MG63 (cell line): ENCODE data around the gene DHH. TPM values are rescaled to one million over a fixed set of nuclear protein-coding genes. Genes with fewer than 3 reads are reported as not detected.

Source experiments
- DNase-seq: peaks from one replicate; pipeline ENCODE4 v3.0.0-alpha.2; 2020
- H3K27me3 ChIP-seq: fragments of 250-450 bp; sonication (Bioruptor Pico); 2 replicates; pipeline ENCODE4 v1.5.1; 2020; ENCODE audit warnings: mild to moderate bottlenecking, moderate library complexity
- H3K36me3 ChIP-seq: fragments of 250-450 bp; sonication (Bioruptor Pico); 2 replicates; pipeline ENCODE4 v1.5.1; 2020; ENCODE audit warnings: mild to moderate bottlenecking, moderate library complexity
- H3K4me3 ChIP-seq: fragments of 250-450 bp; sonication (Bioruptor Pico); 2 replicates; pipeline ENCODE4 v1.5.1; 2020; ENCODE audit warnings: mild to moderate bottlenecking, moderate library complexity
- H3K9me3 ChIP-seq: fragments of 250-450 bp; sonication (Bioruptor Pico); 2 replicates; pipeline ENCODE4 v1.5.1; 2020; ENCODE audit warnings: mild to moderate bottlenecking, moderate library complexity
- total RNA-seq: library from RNA; depleted of rRNA; stranded (reverse); fragments of >200 nt; shearing (Covaris generic); gene quantifications from 2 replicates; pipeline ENCODE4 v1.2.3, GENCODE V29; 2014; ENCODE audit warnings: low replicate concordance

The DHH gene
- total RNA-seq, 1 experiment from 2014 or later = not detected

- Histone ChIP-seq H3K36me3 (peaks cover 73% of the 10 kb centered on the region), H3K27me3 (no peaks in the 10 kb centered on the region), H3K9me3 (no peaks in the 10 kb centered on the region), H3K4me3 (no peak overlapping the region)
- DNase-seq = no peak
These were observed 45.6 kb downstream of the DHH start for GRCh38 chr12:49048953-49049352.

GRCh38 chr12:49046129-49046895 lies 48.3 kb downstream of the DHH start:
- H3K36me3 ChIP-seq = peaks cover 84% of the 10 kb centered on the region
- H3K4me3 ChIP-seq = no peak overlapping the region
- no peak for DNase-seq
- no peaks in the 10 kb centered on the region for H3K9me3 ChIP-seq
- H3K27me3 ChIP-seq = no peaks in the 10 kb centered on the region

DNA sequence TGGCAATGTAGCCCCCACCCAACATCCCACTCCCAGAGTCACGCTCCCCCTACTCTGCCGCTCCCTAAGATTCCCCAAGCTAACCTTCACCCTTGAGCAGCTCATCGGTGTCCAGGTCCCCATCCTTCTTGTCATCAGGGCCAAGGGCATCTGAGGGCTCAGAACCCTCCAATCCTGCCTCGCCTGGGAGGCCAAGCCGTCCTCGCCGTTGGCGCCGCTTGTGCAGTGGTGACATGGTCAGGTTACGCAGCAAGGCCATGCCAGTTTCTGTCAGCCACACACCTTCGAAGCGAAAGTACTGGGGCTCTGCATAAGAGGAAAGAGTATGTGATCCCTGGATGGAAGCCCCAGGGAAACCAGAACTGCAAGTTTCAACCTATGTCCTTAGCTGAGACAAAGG lies 49.9 kb downstream of the DHH start:
- H3K36me3 ChIP-seq = peaks cover 82% of the 10 kb centered on the region
- DNase-seq = no peak

DNA sequence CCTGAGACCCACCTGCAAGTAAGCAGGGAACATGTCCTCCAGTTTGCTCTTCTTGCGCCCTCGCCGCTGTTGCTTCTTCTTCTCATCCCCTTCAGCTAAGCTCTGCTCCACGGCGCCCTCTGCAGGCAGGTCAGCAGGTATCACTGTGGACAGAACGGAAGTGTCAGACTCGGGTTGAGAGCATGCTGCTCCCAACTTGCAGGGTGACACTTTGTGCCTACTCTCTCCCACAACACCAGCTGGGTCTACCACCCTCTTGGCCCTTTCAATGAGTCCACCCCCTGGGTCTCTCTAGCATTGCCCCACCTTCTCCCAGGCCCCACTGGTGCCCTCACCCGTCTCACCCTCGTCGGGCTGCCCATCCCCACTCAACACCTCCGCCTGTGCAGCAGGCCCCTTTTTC lies 50.7 kb downstream of the DHH start:
- DNase-seq = peak; percentile 45
- Histone ChIP-seq H3K27me3 (no peaks in the 10 kb centered on the region), H3K9me3 (no peaks in the 10 kb centered on the region), H3K36me3 (peaks cover 82% of the 10 kb centered on the region), H3K4me3 (no peak overlapping the region)

More for the DNA sequence above, 49.9 kb downstream of the DHH start:
- Histone ChIP-seq H3K27me3 (no peaks in the 10 kb centered on the region), H3K4me3 (no peak overlapping the region), H3K9me3 (no peaks in the 10 kb centered on the region)

DNA sequence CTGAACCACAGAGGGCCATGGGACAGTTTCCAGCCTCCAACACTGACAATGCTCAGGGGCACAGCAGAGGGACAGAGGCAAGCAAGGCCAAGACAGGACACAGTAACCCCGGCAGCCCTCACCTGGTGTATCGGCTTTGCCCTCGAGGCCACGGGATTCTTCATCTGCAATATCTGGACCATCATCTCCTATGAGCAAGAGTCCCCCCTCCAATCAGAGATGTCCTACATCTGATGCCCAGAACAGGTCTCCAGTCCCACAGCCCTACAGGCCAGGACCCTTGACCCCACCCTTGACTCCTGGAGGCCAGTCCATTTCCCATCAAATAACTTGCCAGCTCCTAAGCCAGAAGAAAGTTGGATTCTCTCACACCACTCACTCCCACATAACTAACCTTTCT lies 51.4 kb downstream of the DHH start:
- Histone ChIP-seq H3K9me3 (no peaks in the 10 kb centered on the region), H3K27me3 (no peaks in the 10 kb centered on the region), H3K4me3 (no peak overlapping the region), H3K36me3 (peaks cover 81% of the 10 kb centered on the region)
- no peak for DNase-seq

GRCh38 chr12:49041881-49042484 lies 52.6 kb downstream of the DHH start:
- no peak for DNase-seq
- Histone ChIP-seq H3K36me3 (peaks cover 84% of the 10 kb centered on the region), H3K4me3 (no peak overlapping the region), H3K9me3 (no peaks in the 10 kb centered on the region), H3K27me3 (no peaks in the 10 kb centered on the region)

DNA sequence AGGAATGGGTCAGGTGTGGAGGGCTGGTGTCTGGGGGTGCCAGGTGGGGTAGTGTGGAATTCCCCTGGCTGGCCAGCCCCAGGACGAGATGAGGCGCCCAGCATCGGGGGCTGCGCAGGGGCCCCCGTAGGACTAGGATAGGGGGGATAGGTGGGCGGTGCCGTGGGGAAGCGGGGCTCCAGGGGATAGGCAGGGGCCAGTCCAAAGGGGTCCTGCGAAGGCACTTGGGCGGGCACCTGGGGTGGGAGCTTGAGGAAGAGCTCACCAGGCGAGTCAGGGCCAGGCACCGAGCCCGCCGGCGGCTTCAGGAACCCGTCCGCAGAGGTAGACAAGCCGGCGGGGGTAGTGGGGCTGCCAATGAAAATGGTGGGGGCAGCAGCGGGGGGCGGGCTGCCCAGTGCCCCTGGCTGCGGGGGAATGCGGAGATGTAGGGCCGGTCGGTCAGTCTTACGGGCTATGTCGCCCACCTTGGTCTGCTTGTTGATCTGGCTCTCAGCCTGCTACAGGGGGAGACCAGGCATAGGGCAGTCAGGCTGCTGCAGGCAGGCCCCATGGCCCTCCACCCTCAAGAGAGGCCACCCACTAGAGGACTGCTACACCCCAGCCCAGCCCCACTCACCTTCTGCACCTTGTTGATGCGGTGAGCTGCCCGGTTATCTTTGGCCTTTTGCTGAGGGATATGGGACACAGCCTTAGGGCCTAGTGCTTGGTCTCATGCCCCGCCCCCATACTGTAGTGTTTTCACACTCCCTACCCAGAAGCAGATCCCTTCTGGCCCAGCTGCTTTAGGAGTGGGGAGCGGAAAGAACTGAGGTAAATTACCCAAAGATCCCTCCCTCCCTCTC lies 53.3 kb downstream of the DHH start:
- Histone ChIP-seq H3K9me3 (no peaks in the 10 kb centered on the region), H3K36me3 (peaks cover 84% of the 10 kb centered on the region), H3K27me3 (no peaks in the 10 kb centered on the region), H3K4me3 (no peak overlapping the region)
- DNase-seq = no peak

GRCh38 chr12:49040364-49040855 lies 54.2 kb downstream of the DHH start:
- H3K4me3 ChIP-seq = no peak overlapping the region
- no peaks in the 10 kb centered on the region for H3K27me3 ChIP-seq
- H3K9me3 ChIP-seq = no peaks in the 10 kb centered on the region
- H3K36me3 ChIP-seq = peaks cover 86% of the 10 kb centered on the region
- no peak for DNase-seq

GRCh38 chr12:49039421-49040363 lies 54.9 kb downstream of the DHH start:
- no peak for DNase-seq

DNA sequence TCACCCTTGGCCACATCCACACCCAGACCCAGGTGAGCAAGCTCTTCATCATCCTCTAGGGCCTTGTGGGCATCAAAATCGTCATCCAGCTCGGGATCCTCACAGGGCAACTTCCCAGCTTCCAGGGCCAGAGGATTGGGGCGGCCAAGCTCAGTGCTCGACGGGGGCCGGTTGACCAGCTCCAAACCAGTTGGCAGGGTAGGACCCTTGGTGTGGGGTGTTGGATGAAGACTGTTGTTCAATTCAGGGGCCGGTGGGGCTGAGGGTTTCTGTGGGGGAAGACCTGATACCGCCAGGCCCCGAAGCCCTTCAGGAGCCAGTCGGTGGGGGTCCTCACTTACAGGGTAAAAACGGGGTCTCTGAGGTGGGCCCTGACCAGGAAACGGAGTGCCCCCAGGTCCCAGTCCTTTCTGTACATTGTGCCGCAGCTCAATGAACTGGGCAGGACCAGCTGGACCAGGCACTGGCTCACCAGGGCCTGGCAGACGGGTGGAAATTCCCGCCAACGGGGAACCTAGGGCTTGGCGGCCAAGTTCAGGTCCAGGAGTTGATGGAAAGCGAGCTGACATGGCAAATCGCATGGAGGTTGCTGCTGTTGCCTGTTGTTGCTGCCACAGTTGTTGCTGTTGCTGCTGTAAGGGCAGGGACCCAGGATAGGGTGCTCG lies 56.2 kb downstream of the DHH start:
- H3K27me3 ChIP-seq = no peaks in the 10 kb centered on the region
- no peak overlapping the region for H3K4me3 ChIP-seq
- DNase-seq = no peak
- H3K9me3 ChIP-seq = no peaks in the 10 kb centered on the region
- peaks cover 88% of the 10 kb centered on the region for H3K36me3 ChIP-seq

More at GRCh38 chr12:49039421-49040363, 54.9 kb downstream of the DHH start:
- H3K9me3 ChIP-seq = no peaks in the 10 kb centered on the region
- no peaks in the 10 kb centered on the region for H3K27me3 ChIP-seq
- peaks cover 87% of the 10 kb centered on the region for H3K36me3 ChIP-seq
- H3K4me3 ChIP-seq = no peak overlapping the region

GRCh38 chr12:49037947-49038237 lies 56.7 kb downstream of the DHH start:
- peaks cover 87% of the 10 kb centered on the region for H3K36me3 ChIP-seq
- H3K4me3 ChIP-seq = no peak overlapping the region
- H3K27me3 ChIP-seq = no peaks in the 10 kb centered on the region
- no peaks in the 10 kb centered on the region for H3K9me3 ChIP-seq
- no peak for DNase-seq

- DNase-seq = no peak
- H3K36me3 ChIP-seq = peaks cover 87% of the 10 kb centered on the region
These were observed 57.3 kb downstream of the DHH start for GRCh38 chr12:49037111-49037946.

More at GRCh38 chr12:49037111-49037946, 57.3 kb downstream of the DHH start:
- H3K27me3 ChIP-seq = no peaks in the 10 kb centered on the region
- no peak overlapping the region for H3K4me3 ChIP-seq
- no peaks in the 10 kb centered on the region for H3K9me3 ChIP-seq
